RKO (cell line): Measurements from ENCODE around the gene PGA5.
A peak's percentile ranks its signal among the peaks of the same experiment; 100 is the strongest.
"Not testable (repeated sequence)": the region's sequence is repeated elsewhere in the genome, so short reads cannot be mapped to it uniquely, and the experiment has no call there.

Source experiments
- DNase-seq: peaks from one replicate; pipeline ENCODE4 v3.0.0-alpha.2; 2016; ENCODE audit warnings: low spot score

PGA5 gene

GRCh38 chr11:61226457-61227137, 14.4 kb upstream of the PGA5 start:
- not testable (repeated sequence) for DNase-seq

DNA sequence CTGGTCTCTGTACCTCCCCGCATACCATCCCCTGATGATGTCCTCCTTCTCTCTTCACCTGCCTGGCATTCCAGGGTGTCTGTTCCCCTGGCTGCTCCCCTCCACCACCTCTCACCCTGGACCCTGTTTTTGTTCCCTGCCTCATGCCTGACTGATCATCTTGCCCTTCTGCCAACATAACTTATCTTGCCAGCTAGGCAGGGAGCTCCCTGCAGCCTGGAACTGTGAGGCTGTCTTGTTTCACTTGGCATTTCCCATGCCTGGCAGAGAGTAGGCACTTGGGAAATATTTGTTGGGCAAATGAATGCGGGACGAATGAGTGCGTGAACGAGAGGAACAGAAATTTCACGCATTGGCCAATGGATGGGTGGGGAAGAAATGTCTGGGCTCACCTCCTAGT, 11.5 kb upstream of the PGA5 start:
- DNase-seq = not testable (repeated sequence)

DNA sequence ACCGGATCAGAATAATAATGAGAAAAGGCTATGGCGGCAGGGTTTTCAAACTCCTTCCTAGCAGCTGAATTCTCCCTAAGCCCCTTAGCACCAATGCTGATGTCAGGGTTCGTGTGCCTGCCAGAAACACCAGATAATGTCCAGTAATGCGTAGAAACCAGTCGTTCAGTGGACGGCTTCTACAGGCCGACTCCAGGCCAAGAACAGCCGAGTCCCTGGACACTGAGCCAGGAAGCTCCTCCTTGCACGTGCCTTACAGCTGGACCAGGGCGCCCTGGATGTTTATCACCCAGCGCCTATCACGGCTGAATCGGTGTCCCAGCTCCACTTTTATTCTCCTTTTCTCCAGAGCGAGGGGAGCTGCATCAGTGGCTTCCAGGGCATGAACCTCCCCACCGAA, 9.9 kb upstream of the PGA5 start:
- DNase-seq = not testable (repeated sequence)

- DNase-seq = not testable (repeated sequence)
Measured at GRCh38 chr11:61231585-61231984, 9.4 kb upstream of the PGA5 start.

DNA sequence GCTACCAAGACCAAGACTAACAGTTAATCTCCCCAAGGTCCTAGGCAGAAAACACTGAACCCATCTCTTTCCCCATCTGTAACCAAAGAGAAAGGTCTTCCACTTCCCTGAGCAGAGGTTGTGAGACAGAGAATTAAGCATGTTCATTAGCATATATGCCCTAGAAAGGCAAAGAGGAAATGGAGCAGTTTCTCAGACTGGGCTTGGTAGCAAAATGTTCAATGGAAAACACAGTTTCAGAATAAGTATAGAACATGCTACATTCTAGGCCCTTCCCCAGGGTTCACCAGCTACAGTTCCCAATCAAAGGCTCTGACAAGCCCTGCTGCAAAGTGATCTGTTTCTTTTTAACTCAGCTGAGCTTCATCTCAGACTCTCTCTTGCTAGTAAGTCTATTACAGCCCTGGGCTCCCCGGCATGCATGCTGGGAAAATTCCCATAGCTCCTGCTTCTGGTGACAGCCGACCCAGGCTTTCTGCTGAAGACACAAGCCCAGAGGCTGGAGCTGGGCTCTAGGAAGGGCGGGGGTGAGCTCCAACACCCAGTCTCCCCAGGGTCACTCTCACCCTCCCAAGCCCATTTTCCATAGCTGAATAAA, 8.3 kb upstream of the PGA5 start:
- DNase-seq = not testable (repeated sequence)

GRCh38 chr11:61237130-61237529, 3.8 kb upstream of the PGA5 start:
- DNase-seq = not testable (repeated sequence)

- not testable (repeated sequence) for DNase-seq
Measured at GRCh38 chr11:61240288-61240687, 687 bp upstream of the PGA5 start.

DNA sequence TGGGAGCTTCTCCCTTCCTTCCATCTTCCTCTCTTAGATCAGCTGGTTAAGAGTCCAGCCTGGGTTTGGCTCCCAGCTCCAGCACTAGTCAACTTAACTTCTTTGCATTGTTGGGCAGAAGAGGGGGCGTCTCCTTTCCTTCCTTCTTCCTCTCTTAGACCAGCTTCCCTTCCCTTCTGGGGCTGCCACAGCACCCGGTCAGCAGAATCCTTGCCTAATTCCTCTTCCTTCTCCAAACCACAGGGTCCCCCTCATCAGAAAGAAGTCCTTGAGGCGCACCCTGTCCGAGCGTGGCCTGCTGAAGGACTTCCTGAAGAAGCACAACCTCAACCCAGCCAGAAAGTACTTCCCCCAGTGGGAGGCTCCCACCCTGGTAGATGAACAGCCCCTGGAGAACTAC, 551 bp downstream of the PGA5 start:
- not testable (repeated sequence) for DNase-seq

GRCh38 chr11:61245284-61245964, 4.4 kb downstream of the PGA5 start:
- not testable (repeated sequence) for DNase-seq

GRCh38 chr11:61248071-61248470, 7.1 kb downstream of the PGA5 start:
- DNase-seq = not testable (repeated sequence)

DNA sequence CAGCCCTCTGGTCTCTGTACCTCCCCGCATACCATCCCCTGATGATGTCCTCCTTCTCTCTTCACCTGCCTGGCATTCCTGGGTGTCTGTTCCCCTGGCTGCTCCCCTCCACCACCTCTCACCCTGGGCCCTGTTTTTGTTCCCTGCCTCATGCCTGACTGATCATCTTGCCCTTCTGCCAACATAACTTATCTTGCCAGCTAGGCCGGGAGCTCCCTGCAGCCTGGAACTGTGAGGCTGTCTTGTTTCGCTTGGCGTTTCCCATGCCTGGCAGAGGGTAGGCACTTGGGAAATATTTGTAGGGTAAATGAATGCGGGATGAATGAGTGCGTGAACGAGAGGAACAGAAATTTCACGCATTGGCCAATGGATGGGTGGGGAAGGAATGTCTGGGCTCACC, 8.2 kb downstream of the PGA5 start:
- DNase-seq = not testable (repeated sequence)

- DNase-seq = not testable (repeated sequence)
Measured at GRCh38 chr11:61250796-61251765, 10.1 kb downstream of the PGA5 start.

- not testable (repeated sequence) for DNase-seq
Measured at GRCh38 chr11:61252332-61252731, 11.4 kb downstream of the PGA5 start.

DNA sequence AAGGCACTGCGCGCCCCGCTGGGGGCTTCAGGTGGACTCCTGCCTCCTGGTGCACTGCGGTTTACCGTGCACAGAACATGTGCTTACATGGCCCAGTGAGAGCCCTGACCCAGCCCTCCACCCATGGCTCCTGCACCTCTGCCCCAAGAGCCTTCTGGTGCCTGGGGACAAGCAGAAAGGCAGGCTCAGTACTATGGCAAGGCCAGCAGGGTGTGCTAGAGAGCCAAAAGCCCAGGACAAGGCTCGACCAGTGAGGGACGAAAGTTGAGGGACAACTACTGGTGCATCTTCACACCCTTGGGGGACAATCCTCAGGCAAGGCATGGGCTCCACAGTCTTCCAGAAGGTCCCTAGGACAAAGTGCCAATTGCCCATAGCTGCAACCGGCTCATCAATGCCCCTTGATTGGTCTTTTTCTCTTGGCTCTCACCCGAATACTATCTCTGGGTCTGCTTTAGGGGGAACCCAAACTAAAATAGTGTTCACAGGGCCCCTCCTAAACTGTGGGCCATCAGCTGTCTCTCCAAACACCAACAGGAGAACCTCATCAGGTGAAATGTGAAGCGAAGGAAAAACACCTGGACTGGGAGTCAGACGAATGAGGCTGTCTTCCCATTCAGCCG, 13.5 kb downstream of the PGA5 start:
- peak; percentile 58 for DNase-seq

- no peak for DNase-seq
Measured at GRCh38 chr11:61256710-61257482, 15.9 kb downstream of the PGA5 start.

- no peak for DNase-seq
Measured at GRCh38 chr11:61258546-61258945, 17.6 kb downstream of the PGA5 start.

GRCh38 chr11:61259363-61259762, 18.4 kb downstream of the PGA5 start:
- no peak for DNase-seq

- DNase-seq = no peak
Measured at GRCh38 chr11:61264371-61264770, 23.4 kb downstream of the PGA5 start.

GRCh38 chr11:61264795-61265194, 23.8 kb downstream of the PGA5 start:
- no peak for DNase-seq

GRCh38 chr11:61265357-61265756, 24.4 kb downstream of the PGA5 start:
- no peak for DNase-seq

- DNase-seq = no peak
Measured at GRCh38 chr11:61266602-61267001, 25.6 kb downstream of the PGA5 start.
